Endothelial cell (in vitro differentiated cells): ENCODE data around the gene HPGD. TPM values are rescaled to one million over a fixed set of nuclear protein-coding genes. Genes with fewer than 3 reads are reported as not detected.

Experiments used
- DNase-seq: peaks from one replicate; pipeline ENCODE4 v3.0.0; 2021; ENCODE audit warnings: low spot score
- H3K27ac Mint-ChIP-seq: one replicate; pipeline ENCODE4 v1.8.0; 2021; ENCODE audit warnings: mixed read lengths, inconsistent platforms; ENCODE audit not compliant: unreplicated experiment
- H3K27me3 Mint-ChIP-seq: one replicate; pipeline ENCODE4 v1.8.0; 2021; ENCODE audit warnings: mild to moderate bottlenecking, moderate library complexity, mixed read lengths, inconsistent platforms; ENCODE audit not compliant: unreplicated experiment
- H3K36me3 Mint-ChIP-seq: one replicate; pipeline ENCODE4 v1.8.0; 2021; ENCODE audit warnings: mild to moderate bottlenecking, low read depth, mixed read lengths, inconsistent platforms; ENCODE audit not compliant: unreplicated experiment
- H3K4me1 Mint-ChIP-seq: one replicate; pipeline ENCODE4 v1.8.0; 2021; ENCODE audit warnings: mild to moderate bottlenecking, mixed read lengths, inconsistent platforms; ENCODE audit not compliant: unreplicated experiment
- H3K4me3 Mint-ChIP-seq: one replicate; pipeline ENCODE4 v1.8.0; 2021; ENCODE audit warnings: mild to moderate bottlenecking, mixed read lengths, inconsistent platforms; ENCODE audit not compliant: unreplicated experiment
- H3K9me3 Mint-ChIP-seq: one replicate; pipeline ENCODE4 v1.8.0; 2021; ENCODE audit warnings: mixed read lengths, inconsistent platforms; ENCODE audit not compliant: unreplicated experiment
- total RNA-seq: library from RNA; stranded (reverse); fragmentation: NEBNext Ultra II Directional; extraction: Animal tissue kit (Norgen Biotek cat#: 25700); gene quantifications from one replicate; pipeline ENCODE4 v1.2.1, GENCODE V29; 2021; ENCODE audit not compliant: unreplicated experiment
- TF ChIP-seq, protein P1 (sequence below): fragments of 200-600 bp; sonication (generic); IDR thresholded peaks from one replicate; pipeline ENCODE4 v1.5.0; 2021; ENCODE audit warnings: antibody characterized with exemption; ENCODE audit not compliant: unreplicated experiment

Gene HPGD
- total RNA-seq, 1 donor from 2014 or later = 14.6 TPM

- Mint-ChIP-seq H3K27ac (no peak overlapping the region), H3K27me3 (peaks cover 1% of the 10 kb centered on the region), H3K4me1 (peaks cover 14% of the 10 kb centered on the region), H3K4me3 (peak overlapping the region; percentile 74), H3K36me3 (no peaks in the 10 kb centered on the region), H3K9me3 (no peaks in the 10 kb centered on the region)
- TF ChIP-seq, protein P1, sequence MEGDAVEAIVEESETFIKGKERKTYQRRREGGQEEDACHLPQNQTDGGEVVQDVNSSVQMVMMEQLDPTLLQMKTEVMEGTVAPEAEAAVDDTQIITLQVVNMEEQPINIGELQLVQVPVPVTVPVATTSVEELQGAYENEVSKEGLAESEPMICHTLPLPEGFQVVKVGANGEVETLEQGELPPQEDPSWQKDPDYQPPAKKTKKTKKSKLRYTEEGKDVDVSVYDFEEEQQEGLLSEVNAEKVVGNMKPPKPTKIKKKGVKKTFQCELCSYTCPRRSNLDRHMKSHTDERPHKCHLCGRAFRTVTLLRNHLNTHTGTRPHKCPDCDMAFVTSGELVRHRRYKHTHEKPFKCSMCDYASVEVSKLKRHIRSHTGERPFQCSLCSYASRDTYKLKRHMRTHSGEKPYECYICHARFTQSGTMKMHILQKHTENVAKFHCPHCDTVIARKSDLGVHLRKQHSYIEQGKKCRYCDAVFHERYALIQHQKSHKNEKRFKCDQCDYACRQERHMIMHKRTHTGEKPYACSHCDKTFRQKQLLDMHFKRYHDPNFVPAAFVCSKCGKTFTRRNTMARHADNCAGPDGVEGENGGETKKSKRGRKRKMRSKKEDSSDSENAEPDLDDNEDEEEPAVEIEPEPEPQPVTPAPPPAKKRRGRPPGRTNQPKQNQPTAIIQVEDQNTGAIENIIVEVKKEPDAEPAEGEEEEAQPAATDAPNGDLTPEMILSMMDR = no peak
- DNase-seq = peak; percentile 7
These were observed 497 bp downstream of the HPGD start for GRCh38 chr4:174521800-174522182.

GRCh38 chr4:174520660-174521059 is 1.6 kb downstream of the HPGD start:
- TF ChIP-seq, protein P1 = no peak
- no peak overlapping the region for H3K4me3 Mint-ChIP-seq
- no peak overlapping the region for H3K27ac Mint-ChIP-seq
- H3K9me3 Mint-ChIP-seq = no peaks in the 10 kb centered on the region
- H3K4me1 Mint-ChIP-seq = peaks cover 14% of the 10 kb centered on the region
- H3K27me3 Mint-ChIP-seq = peaks cover 1% of the 10 kb centered on the region
- DNase-seq = no peak
- H3K36me3 Mint-ChIP-seq = no peaks in the 10 kb centered on the region

DNA sequence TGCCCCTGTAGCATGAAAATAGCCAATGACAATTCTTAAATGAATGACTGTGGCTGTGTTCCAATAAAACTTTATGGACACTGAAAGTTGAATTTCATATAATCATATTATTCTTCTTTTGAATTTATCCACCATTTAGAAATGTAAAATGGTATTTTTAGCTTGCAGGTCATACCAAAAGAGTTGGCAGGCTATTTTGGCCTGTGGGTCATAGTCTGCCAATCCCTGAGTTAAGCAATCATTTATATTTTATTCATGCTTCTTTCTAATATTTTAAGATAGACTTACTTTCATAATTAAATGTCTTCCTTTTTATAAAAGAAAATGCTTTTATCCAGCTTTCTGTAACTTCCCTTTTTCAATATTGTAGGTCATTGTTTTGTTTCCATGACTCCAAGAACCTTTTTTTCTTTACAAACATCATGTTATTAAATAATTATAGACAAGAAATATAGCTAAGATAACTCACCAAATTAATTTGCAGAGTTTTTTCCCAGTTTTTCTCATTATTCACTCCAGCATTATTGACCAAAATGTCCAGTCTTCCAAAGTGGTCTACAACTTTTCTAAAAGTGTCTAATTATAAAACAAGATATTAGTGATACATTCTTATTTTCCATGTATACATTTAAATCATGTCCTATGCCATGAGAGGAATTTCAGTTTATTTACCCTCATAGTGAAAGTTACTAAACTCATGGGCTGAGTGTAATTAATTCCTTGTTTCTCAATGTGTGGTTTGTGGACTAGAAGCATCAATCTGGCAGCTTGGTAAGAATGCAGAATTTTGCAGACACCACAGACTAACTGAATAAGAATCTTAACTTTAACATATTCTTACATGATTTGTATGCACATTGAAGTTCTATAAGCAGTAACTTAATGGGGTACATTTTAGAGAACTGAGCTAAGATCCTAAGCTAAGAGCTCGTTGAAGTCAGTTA is 4.5 kb downstream of the HPGD start:
- H3K9me3 Mint-ChIP-seq = no peaks in the 10 kb centered on the region
- peaks cover 1% of the 10 kb centered on the region for H3K27me3 Mint-ChIP-seq
- no peak overlapping the region for H3K4me3 Mint-ChIP-seq
- H3K36me3 Mint-ChIP-seq = no peaks in the 10 kb centered on the region
- H3K27ac Mint-ChIP-seq = no peak overlapping the region
- TF ChIP-seq, protein P1 = no peak
- H3K4me1 Mint-ChIP-seq = peaks cover 3% of the 10 kb centered on the region
- no peak for DNase-seq

DNA sequence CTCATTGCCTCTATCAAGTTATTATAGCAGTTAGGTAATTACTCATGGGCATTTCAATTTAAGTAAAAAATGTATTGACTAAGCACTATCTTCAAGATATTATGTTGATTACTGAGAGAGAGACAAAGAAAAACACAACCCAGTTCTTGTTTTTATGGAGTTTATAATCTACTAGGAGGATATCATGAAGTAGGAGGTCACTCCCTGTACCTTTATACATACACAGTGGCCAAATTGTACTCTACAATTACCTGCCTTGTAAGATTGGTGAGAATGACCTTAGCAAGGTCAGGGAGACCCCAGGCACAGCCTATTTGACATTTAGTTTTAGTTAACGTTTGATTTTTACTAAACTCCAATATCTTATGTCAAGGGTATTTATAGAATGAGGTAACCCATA is 5.5 kb downstream of the HPGD start:
- Mint-ChIP-seq H3K4me3 (no peak overlapping the region), H3K9me3 (no peaks in the 10 kb centered on the region), H3K4me1 (peaks cover 2% of the 10 kb centered on the region), H3K27ac (no peak overlapping the region), H3K36me3 (no peaks in the 10 kb centered on the region), H3K27me3 (peaks cover 1% of the 10 kb centered on the region)
- TF ChIP-seq, protein P1 = no peak
- no peak for DNase-seq

GRCh38 chr4:174516345-174516744 is 5.9 kb downstream of the HPGD start:
- peaks cover 1% of the 10 kb centered on the region for H3K27me3 Mint-ChIP-seq
- H3K9me3 Mint-ChIP-seq = no peaks in the 10 kb centered on the region
- no peaks in the 10 kb centered on the region for H3K4me1 Mint-ChIP-seq
- H3K36me3 Mint-ChIP-seq = no peaks in the 10 kb centered on the region
- no peak overlapping the region for H3K4me3 Mint-ChIP-seq
- no peak for DNase-seq
- no peak overlapping the region for H3K27ac Mint-ChIP-seq
- TF ChIP-seq, protein P1 = no peak
